ENCODE measurements around the gene ZNF711.

- TF ChIP-seq, protein P1, sequence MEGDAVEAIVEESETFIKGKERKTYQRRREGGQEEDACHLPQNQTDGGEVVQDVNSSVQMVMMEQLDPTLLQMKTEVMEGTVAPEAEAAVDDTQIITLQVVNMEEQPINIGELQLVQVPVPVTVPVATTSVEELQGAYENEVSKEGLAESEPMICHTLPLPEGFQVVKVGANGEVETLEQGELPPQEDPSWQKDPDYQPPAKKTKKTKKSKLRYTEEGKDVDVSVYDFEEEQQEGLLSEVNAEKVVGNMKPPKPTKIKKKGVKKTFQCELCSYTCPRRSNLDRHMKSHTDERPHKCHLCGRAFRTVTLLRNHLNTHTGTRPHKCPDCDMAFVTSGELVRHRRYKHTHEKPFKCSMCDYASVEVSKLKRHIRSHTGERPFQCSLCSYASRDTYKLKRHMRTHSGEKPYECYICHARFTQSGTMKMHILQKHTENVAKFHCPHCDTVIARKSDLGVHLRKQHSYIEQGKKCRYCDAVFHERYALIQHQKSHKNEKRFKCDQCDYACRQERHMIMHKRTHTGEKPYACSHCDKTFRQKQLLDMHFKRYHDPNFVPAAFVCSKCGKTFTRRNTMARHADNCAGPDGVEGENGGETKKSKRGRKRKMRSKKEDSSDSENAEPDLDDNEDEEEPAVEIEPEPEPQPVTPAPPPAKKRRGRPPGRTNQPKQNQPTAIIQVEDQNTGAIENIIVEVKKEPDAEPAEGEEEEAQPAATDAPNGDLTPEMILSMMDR (IDR thresholded peaks at IDR 0.05) = no peak
- no peak for TF ChIP-seq POLR2AphosphoS5 (IDR thresholded peaks at IDR 0.05)
Measured at GRCh38 chrX:85213792-85214530, 29.8 kb upstream of the ZNF711 start.
